Measurements from ENCODE around the gene OR5A2. TPM values are rescaled to one million over a fixed set of nuclear protein-coding genes. Genes with fewer than 3 reads are reported as not detected.

Gene OR5A2
- total RNA-seq, 2 donors from 2014 or later, result not detected

DNA sequence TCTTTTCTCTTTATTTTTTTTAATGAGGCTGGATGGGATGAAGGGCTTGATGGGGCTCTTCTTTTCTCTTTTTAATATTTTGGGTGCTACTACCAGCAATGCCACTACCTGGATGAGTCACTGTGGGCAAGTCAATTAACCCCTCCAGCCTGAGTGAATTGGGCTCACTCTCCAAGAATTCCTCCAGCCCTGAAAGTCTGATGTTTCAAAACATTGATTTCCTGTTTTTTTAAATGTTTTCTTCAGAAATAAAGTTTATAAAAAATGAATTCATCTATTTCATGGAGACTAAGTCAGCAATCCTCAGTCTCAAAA is 812 bp upstream of the OR5A2 start:
- TF ChIP-seq, protein P1, sequence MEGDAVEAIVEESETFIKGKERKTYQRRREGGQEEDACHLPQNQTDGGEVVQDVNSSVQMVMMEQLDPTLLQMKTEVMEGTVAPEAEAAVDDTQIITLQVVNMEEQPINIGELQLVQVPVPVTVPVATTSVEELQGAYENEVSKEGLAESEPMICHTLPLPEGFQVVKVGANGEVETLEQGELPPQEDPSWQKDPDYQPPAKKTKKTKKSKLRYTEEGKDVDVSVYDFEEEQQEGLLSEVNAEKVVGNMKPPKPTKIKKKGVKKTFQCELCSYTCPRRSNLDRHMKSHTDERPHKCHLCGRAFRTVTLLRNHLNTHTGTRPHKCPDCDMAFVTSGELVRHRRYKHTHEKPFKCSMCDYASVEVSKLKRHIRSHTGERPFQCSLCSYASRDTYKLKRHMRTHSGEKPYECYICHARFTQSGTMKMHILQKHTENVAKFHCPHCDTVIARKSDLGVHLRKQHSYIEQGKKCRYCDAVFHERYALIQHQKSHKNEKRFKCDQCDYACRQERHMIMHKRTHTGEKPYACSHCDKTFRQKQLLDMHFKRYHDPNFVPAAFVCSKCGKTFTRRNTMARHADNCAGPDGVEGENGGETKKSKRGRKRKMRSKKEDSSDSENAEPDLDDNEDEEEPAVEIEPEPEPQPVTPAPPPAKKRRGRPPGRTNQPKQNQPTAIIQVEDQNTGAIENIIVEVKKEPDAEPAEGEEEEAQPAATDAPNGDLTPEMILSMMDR (IDR thresholded peaks at IDR 0.05), result no peak
- Histone ChIP-seq H3K4me1 (no peaks in the 10 kb centered on the region), H3K4me3 (no peak overlapping the region), H3K27ac (no peak overlapping the region), H3K27me3 (no peaks in the 10 kb centered on the region), H3K36me3 (no peaks in the 10 kb centered on the region), H3K9me3 (no peaks in the 10 kb centered on the region)
- DNase-seq (ENCODE audit: low spot score), result no peak

DNA sequence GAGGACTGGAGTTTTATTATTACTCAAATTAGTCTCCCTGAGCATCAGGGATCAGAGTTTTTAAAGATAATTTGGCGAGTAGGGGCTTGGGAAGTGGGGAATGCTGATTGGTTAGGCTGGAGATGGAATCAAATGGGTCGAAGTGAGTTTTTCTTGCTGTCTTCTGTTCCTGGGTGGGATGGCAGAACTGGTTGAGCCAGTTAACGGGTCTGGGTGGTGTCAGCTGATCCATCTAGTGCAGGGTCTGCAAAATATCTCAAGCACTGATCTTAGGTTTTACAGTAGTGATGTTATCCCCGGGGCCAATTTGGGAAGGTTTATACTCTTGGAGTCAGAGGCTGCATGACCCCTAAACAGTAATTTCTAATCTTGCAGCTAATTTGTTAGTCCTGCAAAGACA is 1.1 kb downstream of the OR5A2 start:
- Histone ChIP-seq H3K4me1 (no peaks in the 10 kb centered on the region), H3K36me3 (no peaks in the 10 kb centered on the region), H3K4me3 (no peak overlapping the region), H3K9me3 (no peaks in the 10 kb centered on the region), H3K27me3 (no peaks in the 10 kb centered on the region), H3K27ac (no peak overlapping the region)
- DNase-seq (ENCODE audit: low spot score), result no peak
- TF ChIP-seq, protein P1 (IDR thresholded peaks at IDR 0.05), result no peak

DNA sequence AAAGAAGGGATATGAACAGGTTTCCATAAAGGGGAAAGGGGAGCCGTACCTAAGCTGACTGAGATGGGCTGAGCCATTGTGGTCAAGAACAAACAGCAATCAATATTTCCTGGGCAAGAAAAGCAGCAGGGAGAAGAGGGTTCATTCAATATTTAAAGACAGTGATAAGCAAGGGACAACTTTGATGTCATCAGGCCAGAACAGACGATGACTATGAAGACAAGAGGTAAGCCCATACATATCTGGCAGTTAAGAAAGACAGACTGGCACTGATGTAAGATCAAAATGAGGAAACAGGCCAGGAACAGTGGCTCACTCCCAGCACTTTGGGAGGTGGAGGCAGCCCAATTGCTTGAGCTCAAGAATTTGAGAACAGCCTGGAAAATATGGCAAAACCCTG is 2.4 kb downstream of the OR5A2 start:
- Histone ChIP-seq H3K4me3 (no peak overlapping the region), H3K36me3 (no peaks in the 10 kb centered on the region), H3K9me3 (no peaks in the 10 kb centered on the region), H3K27me3 (no peaks in the 10 kb centered on the region), H3K4me1 (no peaks in the 10 kb centered on the region), H3K27ac (no peak overlapping the region)
- DNase-seq (ENCODE audit: low spot score), result no peak
- TF ChIP-seq, protein P1 (IDR thresholded peaks at IDR 0.05), result no peak

DNA sequence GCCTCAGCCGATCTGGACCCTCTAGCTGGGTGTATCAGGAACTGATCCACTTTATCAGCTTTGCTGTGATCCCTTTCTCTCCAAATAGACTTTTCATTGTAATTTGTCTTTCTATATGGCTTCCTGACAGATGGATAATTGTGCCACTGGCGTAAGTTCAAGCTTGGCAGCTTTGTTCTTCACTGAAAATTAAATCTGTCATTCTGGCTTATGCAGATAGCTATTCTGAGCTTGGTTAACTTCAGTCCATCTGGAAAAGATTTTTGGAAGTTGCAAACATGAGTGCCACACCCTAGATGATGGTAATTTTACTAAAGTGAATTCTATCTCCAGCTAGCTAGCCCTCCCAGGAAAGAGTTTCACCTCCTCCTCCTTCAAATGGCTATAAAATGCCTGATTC is 8.1 kb downstream of the OR5A2 start:
- Histone ChIP-seq H3K4me1 (no peaks in the 10 kb centered on the region), H3K36me3 (no peaks in the 10 kb centered on the region), H3K4me3 (no peak overlapping the region), H3K27me3 (no peaks in the 10 kb centered on the region), H3K27ac (no peak overlapping the region), H3K9me3 (no peaks in the 10 kb centered on the region)
- TF ChIP-seq, protein P1 (IDR thresholded peaks at IDR 0.05), result no peak
- DNase-seq (ENCODE audit: low spot score), result no peak

DNA sequence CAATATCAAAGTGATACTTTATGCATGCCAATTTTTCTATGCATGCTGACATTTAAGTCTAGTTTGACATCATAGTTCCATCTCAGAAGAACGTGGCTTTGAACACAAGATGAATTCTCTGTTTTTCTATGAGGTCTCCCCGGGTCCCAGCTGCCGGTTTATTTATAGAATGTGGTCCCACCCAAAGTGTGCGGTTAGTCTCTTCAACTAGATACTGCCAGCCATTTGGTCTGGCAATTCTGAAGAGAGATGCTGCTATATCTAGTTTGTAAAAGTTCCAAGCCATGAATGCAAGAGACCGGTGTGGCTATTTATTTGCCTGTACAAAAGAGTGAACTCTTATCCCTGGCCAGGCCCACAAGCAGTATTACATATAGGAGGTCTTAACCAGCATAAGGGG is 9.2 kb downstream of the OR5A2 start:
- Histone ChIP-seq H3K9me3 (no peaks in the 10 kb centered on the region), H3K27ac (no peak overlapping the region), H3K4me3 (no peak overlapping the region), H3K27me3 (no peaks in the 10 kb centered on the region), H3K36me3 (no peaks in the 10 kb centered on the region), H3K4me1 (no peaks in the 10 kb centered on the region)
- no peak for DNase-seq (ENCODE audit: low spot score)
- TF ChIP-seq, protein P1 (IDR thresholded peaks at IDR 0.05), result no peak

DNA sequence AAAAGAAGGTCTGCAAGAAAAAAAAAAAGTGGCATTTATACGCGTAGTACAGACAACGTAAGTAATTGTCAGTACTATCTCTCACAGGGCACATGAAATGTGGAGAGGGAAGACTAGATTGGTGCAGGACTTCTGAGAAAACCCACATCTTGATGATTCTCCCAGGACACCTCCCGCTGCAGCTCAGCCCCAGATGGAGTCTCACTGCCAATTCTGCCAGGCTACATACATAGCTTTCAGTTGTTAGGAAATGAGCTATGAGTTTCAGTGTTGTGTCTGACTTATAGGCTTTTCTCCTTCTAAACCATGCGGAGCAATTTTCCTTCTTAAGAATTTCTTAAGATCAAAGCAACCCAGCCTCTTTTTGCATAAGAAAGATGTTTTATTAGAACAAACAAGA is 9.6 kb downstream of the OR5A2 start:
- no peak overlapping the region for H3K27ac ChIP-seq
- H3K9me3 ChIP-seq, result no peaks in the 10 kb centered on the region
- TF ChIP-seq, protein P1 (IDR thresholded peaks at IDR 0.05), result no peak
- H3K27me3 ChIP-seq, result no peaks in the 10 kb centered on the region
- H3K4me1 ChIP-seq, result no peaks in the 10 kb centered on the region
- no peak for DNase-seq (ENCODE audit: low spot score)
- H3K36me3 ChIP-seq, result no peaks in the 10 kb centered on the region
- no peak overlapping the region for H3K4me3 ChIP-seq
